Panc1 (cell line): ENCODE results near the gene SH3PXD2A. TPM values are rescaled to one million over a fixed set of nuclear protein-coding genes. Genes with fewer than 3 reads are reported as not detected.

ENCODE experiments used
- ATAC-seq: fragments of 200-7000 bp; cut with Tn5 transposase; 2 replicates; pipeline ENCODE4 v1.9.1; 2020; ENCODE audit warnings: mild to moderate bottlenecking, moderate library complexity
- BruUV-seq: library from RNA; stranded (reverse); fragments of 400-500 nt; replicated peaks from 2 replicates; lab custom pipeline; 2021; lab: Mats Ljungman, UMichigan
- CTCF ChIA-PET: fragments of 300-600 bp; sonication (Branson Sonifier 250); formaldehyde crosslinking; loops from one replicate; lab custom pipeline; 2022; ENCODE audit warnings: antibody characterized with exemption; lab: Charles Lee
- POLR2A ChIA-PET: fragments of 300-600 bp; sonication (Branson Sonifier 250); formaldehyde crosslinking; loops from one replicate; lab custom pipeline; 2022; ENCODE audit warnings: antibody characterized with exemption; lab: Charles Lee
- DNase-seq: peaks from one replicate; pipeline ENCODE4 v3.0.0-alpha.2; 2010; ENCODE audit warnings: low read depth, low spot score
- H3K27ac ChIP-seq: 2 replicates; pipeline ENCODE4 v1.5.1; 2011; ENCODE audit warnings: mild to moderate bottlenecking, low read length, inconsistent platforms
- H3K27me3 ChIP-seq: fragments of 200-500 bp; sonication (Bioruptor generic); 2 replicates; pipeline ENCODE4 v1.6.0; 2014; ENCODE audit warnings: low read length, inconsistent platforms; ENCODE audit not compliant: control insufficient read depth, insufficient read depth
- H3K36me3 ChIP-seq: fragments of 200-500 bp; sonication (Bioruptor generic); 2 replicates; pipeline ENCODE4 v1.5.1; 2014; ENCODE audit warnings: inconsistent platforms, mild to moderate bottlenecking, low read length, moderate library complexity; ENCODE audit not compliant: control insufficient read depth, insufficient read depth
- H3K4me1 ChIP-seq: 2 replicates; pipeline ENCODE4 v1.5.1; 2011; ENCODE audit warnings: inconsistent platforms, mild to moderate bottlenecking, low read length, moderate library complexity; ENCODE audit not compliant: control insufficient read depth, insufficient read depth
- H3K4me3 ChIP-seq, 2 experiments: 2 replicates each; pipeline ENCODE4 v1.5.1; 2011 to 2012; ENCODE audit warnings: low read depth in 2 of 2, low read length in 2 of 2, mild to moderate bottlenecking in 2 of 2, inconsistent platforms in 1 of 2, moderate library complexity in 1 of 2
- H3K9me3 ChIP-seq: fragments of 200-500 bp; sonication (Bioruptor generic); 2 replicates; pipeline ENCODE4 v1.5.1; 2014; ENCODE audit warnings: low read depth, mild to moderate bottlenecking, inconsistent platforms, low read length, moderate library complexity; ENCODE audit not compliant: control insufficient read depth, insufficient read depth
- POLR2AphosphoS5 ChIP-seq: IDR thresholded peaks from 2 replicates; pipeline ENCODE4 v1.6.1; 2012; ENCODE audit warnings: mild to moderate bottlenecking, low read depth, low read length, moderate library complexity
- SIN3A ChIP-seq: IDR thresholded peaks from 2 replicates; pipeline ENCODE4 v1.6.1; 2012; ENCODE audit warnings: low read depth, mild to moderate bottlenecking, low read length, moderate library complexity, borderline replicate concordance; ENCODE audit not compliant: insufficient read depth
- TCF7L2 ChIP-seq: IDR thresholded peaks from 2 replicates; pipeline ENCODE4 v1.6.1; 2011; ENCODE audit warnings: mild to moderate bottlenecking, low read depth, low read length, inconsistent platforms
- in situ Hi-C: cut with HindIII; loops from 2 replicates; pipeline ENCODE4 v1.10.0; 2016; ENCODE audit warnings: low sequenced_read_pairs, low pct_unique_long_range_greater_than_20kb
- intact Hi-C: fragments of 100-400 bp; cut with micrococcal nuclease; formaldehyde crosslinking; loops from one replicate; pipeline ENCODE4 v1.10.0; 2022; ENCODE audit not compliant: unreplicated experiment
- total RNA-seq: library from RNA; stranded (reverse); gene quantifications from one replicate; pipeline ENCODE4 v1.2.1, GENCODE V29; 2021; ENCODE audit not compliant: unreplicated experiment
- TF ChIP-seq, protein P1 (sequence below): fragments of 450-650 bp; IDR thresholded peaks from 2 replicates; pipeline ENCODE4 v1.5.1; 2017; ENCODE audit warnings: mild to moderate bottlenecking
- TF ChIP-seq, protein P2 (sequence below), 2 experiments: IDR thresholded peaks; 2 replicates each; pipeline ENCODE4 v1.6.1; 2011 to 2012; ENCODE audit warnings: low read depth in 2 of 2, control low read depth in 1 of 2, low read length in 1 of 2, mild to moderate bottlenecking in 1 of 2, moderate library complexity in 1 of 2; ENCODE audit not compliant: insufficient read depth in 1 of 2

Gene SH3PXD2A
- total RNA-seq, 1 experiment from 2014 or later, result 5.7 TPM

DNA sequence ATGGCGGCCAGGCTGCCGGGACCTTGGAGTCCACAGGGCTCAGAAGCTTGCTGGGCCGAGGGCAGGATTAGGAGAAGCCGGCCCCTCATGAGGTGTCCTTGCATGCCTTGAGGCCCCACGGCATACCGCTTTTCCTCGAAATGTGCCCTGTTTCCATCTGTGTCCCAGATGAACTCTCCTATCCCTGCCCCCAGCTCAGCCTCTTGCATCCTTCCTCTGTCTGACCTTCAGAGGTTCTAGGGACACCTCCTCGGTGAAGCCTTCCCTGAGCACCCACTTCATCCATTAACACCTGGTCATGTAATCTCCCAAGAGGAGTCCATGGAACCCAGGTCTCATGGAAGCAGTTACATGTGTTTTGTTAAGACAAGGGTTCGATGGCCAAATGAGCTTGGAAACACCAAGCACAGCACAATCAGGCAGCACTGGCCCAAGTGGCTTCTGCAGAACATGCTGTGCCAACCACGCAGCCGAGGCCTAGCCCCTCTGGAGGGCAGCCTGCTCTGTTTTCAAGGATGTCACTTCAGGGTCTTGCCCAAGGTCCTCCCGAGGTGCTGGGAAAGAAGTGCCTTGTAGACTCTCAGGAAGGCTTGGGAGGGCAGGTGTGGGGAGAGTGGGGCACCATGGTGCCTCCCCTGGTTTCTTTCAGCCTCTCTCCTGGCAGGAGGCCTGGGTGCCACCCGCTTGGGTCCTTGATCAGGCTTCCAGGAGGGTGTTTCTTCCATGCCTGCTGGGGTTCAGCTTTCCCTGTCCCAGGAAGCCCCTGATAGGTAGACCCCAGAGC, 237.6 kb downstream of the SH3PXD2A start:
- ChIA-PET CTCF (no interaction called here), POLR2A (no interaction called here)
- intact Hi-C loops (no loop called here), in situ Hi-C loops (no loop called here)
- no peak overlapping the region for H3K4me3 ChIP-seq
- no peaks in the 10 kb centered on the region for H3K27me3 ChIP-seq
- no peak for DNase-seq
- BruUV-seq, result no TSS peak
- H3K36me3 ChIP-seq, result no peaks in the 10 kb centered on the region
- no peak for ATAC-seq
- no peak overlapping the region for H3K27ac ChIP-seq
- H3K9me3 ChIP-seq, result no peaks in the 10 kb centered on the region
- no peaks in the 10 kb centered on the region for H3K4me1 ChIP-seq
- TF ChIP-seq, protein P1, sequence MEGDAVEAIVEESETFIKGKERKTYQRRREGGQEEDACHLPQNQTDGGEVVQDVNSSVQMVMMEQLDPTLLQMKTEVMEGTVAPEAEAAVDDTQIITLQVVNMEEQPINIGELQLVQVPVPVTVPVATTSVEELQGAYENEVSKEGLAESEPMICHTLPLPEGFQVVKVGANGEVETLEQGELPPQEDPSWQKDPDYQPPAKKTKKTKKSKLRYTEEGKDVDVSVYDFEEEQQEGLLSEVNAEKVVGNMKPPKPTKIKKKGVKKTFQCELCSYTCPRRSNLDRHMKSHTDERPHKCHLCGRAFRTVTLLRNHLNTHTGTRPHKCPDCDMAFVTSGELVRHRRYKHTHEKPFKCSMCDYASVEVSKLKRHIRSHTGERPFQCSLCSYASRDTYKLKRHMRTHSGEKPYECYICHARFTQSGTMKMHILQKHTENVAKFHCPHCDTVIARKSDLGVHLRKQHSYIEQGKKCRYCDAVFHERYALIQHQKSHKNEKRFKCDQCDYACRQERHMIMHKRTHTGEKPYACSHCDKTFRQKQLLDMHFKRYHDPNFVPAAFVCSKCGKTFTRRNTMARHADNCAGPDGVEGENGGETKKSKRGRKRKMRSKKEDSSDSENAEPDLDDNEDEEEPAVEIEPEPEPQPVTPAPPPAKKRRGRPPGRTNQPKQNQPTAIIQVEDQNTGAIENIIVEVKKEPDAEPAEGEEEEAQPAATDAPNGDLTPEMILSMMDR, result no peak
- TF ChIP-seq SIN3A, result no peak
- no peak for TF ChIP-seq POLR2AphosphoS5
- TF ChIP-seq, protein P2, sequence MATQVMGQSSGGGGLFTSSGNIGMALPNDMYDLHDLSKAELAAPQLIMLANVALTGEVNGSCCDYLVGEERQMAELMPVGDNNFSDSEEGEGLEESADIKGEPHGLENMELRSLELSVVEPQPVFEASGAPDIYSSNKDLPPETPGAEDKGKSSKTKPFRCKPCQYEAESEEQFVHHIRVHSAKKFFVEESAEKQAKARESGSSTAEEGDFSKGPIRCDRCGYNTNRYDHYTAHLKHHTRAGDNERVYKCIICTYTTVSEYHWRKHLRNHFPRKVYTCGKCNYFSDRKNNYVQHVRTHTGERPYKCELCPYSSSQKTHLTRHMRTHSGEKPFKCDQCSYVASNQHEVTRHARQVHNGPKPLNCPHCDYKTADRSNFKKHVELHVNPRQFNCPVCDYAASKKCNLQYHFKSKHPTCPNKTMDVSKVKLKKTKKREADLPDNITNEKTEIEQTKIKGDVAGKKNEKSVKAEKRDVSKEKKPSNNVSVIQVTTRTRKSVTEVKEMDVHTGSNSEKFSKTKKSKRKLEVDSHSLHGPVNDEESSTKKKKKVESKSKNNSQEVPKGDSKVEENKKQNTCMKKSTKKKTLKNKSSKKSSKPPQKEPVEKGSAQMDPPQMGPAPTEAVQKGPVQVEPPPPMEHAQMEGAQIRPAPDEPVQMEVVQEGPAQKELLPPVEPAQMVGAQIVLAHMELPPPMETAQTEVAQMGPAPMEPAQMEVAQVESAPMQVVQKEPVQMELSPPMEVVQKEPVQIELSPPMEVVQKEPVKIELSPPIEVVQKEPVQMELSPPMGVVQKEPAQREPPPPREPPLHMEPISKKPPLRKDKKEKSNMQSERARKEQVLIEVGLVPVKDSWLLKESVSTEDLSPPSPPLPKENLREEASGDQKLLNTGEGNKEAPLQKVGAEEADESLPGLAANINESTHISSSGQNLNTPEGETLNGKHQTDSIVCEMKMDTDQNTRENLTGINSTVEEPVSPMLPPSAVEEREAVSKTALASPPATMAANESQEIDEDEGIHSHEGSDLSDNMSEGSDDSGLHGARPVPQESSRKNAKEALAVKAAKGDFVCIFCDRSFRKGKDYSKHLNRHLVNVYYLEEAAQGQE (IDR thresholded peaks at IDR 0.05; ENCODE audit: insufficient read depth in 1 of 2, low read depth in 2 of 2, low read length in 1 of 2), result no peak
- no peak for TF ChIP-seq TCF7L2

DNA sequence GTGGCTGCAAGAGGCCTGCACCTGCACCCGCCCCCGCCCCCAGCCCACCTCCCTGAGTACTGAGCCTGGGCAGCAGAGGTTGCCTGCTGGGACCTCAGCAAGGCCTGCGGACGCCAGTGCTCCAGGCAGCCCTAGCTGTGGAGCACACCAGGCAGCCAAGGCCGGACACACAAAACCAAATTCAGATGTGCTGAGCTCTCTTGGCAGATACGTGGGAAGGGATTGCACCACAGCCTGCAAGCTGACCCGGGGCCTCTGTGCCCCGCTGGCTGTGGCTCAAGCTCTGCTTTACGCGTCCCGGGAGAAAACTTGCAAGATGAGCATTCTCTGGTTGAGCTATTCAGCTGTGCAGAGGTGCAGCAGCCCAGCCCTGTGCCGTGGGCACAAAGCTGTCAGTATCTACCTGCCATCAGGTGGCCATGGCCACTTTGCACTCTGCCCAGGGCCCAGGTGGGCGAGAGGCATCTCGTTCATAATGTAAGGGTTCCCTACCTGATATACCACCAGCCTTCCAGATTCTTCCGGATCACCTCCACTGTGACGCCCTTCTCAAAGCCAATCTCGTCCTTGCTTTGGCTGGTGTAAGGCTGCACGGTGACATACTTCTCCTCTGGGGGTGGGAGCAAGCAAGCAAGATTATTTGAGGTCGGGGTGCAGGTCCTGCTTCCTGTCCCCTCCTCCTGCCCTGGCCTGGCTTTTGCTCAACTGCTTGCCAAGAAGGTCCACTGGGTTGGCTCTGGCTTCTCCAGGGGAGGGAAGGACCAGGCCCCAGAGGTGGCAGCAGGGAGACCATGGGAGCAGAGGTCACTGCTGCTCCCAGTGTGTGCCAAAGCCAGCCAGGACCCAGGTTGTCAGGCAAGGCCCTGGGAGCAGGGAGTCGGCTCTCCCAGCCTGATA, 238.4 kb downstream of the SH3PXD2A start:
- CTCF ChIA-PET, result no interaction called here
- TF ChIP-seq POLR2AphosphoS5 (no peak), SIN3A (no peak)
- TF ChIP-seq, protein P2 (IDR thresholded peaks at IDR 0.05; ENCODE audit: insufficient read depth in 1 of 2, low read depth in 2 of 2, low read length in 1 of 2), result no peak
- TF ChIP-seq, protein P1, result no peak
- no peak overlapping the region for H3K27ac ChIP-seq
- H3K36me3 ChIP-seq, result no peaks in the 10 kb centered on the region
- intact Hi-C loops (no loop called here), in situ Hi-C loops (no loop called here)
- no peaks in the 10 kb centered on the region for H3K9me3 ChIP-seq
- no peaks in the 10 kb centered on the region for H3K27me3 ChIP-seq
- no TSS peak for BruUV-seq
- no peak for ATAC-seq
- POLR2A ChIA-PET, result no interaction called here
- no peak for DNase-seq
- no peaks in the 10 kb centered on the region for H3K4me1 ChIP-seq
- H3K4me3 ChIP-seq, result no peak overlapping the region
